Measurements from ENCODE around the gene IL12RB1. TPM values are rescaled to one million over a fixed set of nuclear protein-coding genes. Genes with fewer than 3 reads are reported as not detected.

The IL12RB1 gene
- not detected in 2 replicates for total RNA-seq

DNA sequence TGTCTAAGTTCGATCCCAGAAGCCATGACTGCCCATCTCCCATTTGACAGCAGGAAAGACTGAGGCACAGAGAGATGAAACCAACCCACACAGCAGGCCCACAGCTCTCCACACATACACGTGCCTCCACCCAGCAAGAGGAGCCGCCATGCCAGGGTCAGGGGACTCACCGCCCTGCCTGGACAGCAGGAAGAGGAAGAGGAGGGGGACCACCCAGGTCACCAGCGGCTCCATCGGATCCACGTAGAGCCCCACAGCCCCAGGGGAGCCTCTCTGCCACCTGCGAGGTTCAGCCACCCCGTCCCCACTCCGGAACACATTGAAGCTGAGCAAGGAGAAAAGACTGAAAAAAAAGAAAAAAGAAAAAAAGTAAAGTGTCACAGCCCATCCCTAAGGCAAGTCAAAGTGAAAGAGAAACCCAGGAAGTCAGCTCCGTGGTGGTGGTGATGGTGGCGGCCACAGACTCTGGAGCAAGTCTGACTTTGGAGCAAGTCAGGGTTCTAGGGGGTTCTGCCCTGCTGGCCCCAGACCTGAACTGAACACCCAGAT, at the start of gene IL12RB1:
IL12RB1 (minus strand) TSS at position 345 of the 549 bp plus-strand sequence; CDS start at position 234, 111 bp downstream.

DNA sequence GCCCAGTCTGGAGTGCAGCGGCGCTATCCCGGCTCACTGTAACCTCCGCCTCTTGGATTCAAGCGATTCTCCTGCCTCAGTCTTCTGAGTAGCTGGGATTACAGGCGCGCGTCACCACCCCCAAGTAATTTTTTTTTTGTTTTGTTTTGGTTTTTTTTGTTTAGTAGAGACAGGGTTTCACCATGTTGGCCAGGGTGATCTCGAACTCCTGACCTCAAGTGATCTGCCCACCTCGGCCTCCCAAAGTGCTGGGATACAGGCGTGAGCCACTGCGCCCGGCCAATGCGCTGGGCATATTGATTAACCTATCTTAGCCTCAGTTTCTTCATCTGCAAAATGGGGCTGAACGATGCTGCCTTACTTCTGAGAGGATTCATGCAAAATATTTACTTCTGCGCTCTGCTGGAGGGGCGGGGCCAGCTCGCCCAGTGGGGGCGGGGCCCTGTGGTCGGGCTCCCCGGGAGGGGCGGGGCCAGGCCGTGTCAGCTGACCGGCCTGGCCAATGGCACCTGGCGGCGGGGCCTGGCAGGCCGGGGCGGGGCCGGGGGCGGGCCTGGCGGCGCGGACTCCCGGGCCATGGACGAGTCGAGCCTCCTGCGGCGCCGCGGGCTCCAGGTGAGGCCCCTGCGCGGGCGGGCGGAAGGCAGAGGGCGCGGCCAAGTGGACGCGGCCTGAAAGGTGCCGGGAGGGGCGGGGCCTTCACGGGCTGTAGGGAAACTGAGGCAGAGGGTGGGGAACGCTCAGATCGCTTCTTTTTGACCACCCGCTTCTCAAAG, 10.7 kb upstream of the IL12RB1 start, which contains the start of gene MAST3:
MAST3 (plus strand) TSS at position 562 of the 776 bp plus-strand sequence; CDS start at position 577, 15 bp downstream.

Other genes starting within 250 kb of the IL12RB1 start
- 0.42 and 1.6 TPM in 2 replicates for gene JAK3, start 239.0 kb downstream of the IL12RB1 start, total RNA-seq
- gene RPL18A, start 227.0 kb downstream of the IL12RB1 start, total RNA-seq = 1,779 and 2,048 TPM in 2 replicates
- not detected in 2 replicates for gene SLC5A5, start 215.0 kb downstream of the IL12RB1 start, total RNA-seq
- gene CCDC124, start 153.9 kb downstream of the IL12RB1 start, total RNA-seq = 62.5 and 103 TPM in 2 replicates
- gene KCNN1, start 119.8 kb downstream of the IL12RB1 start, total RNA-seq = not detected in 2 replicates
- 6.4 and 8.2 TPM in 2 replicates for gene ARRDC2, start 78.8 kb downstream of the IL12RB1 start, total RNA-seq
- 2.4 and 3.3 TPM in 2 replicates for gene MAST3, start 10.8 kb upstream of the IL12RB1 start, total RNA-seq
- 13.4 and 14.3 TPM in 2 replicates for gene PIK3R2, start 66.2 kb upstream of the IL12RB1 start, total RNA-seq
- gene IFI30, start 86.9 kb upstream of the IL12RB1 start, total RNA-seq = 22.6 and 27.0 TPM in 2 replicates
- 77.5 and 113 TPM in 2 replicates for gene MPV17L2, start 106.3 kb upstream of the IL12RB1 start, total RNA-seq
- 0.19 and 0.23 TPM in 2 replicates for gene RAB3A, start 117.1 kb upstream of the IL12RB1 start, total RNA-seq
- gene PDE4C, start 139.5 kb upstream of the IL12RB1 start, total RNA-seq = not detected in 2 replicates
- gene IQCN, start 187.5 kb upstream of the IL12RB1 start, total RNA-seq = under 0.01 TPM in 1 of 2 replicates, not detected in the other
- 108 and 149 TPM in 2 replicates for gene JUND, start 194.7 kb upstream of the IL12RB1 start, total RNA-seq
- gene LSM4, start 236.1 kb upstream of the IL12RB1 start, total RNA-seq = 465 and 615 TPM in 2 replicates